Stimulated activated CD4-positive, alpha-beta T cell treated with anti-CD3 and anti-CD28 coated beads, TNF-alpha, amount 100 ng/mL, for 1 hour (primary cell): Measurements from ENCODE around the gene DBET.
"Not testable (repeated sequence)": the region's sequence is repeated elsewhere in the genome, so short reads cannot be mapped to it uniquely, and the experiment has no call there.

Experiments
- DNase-seq, 3 donors: peaks; one replicate each; pipeline ENCODE4 v3.0.0-alpha.2; 2020; ENCODE audit warnings: low read depth in 3 of 3, low spot score in 1 of 3

Gene DBET

DNA sequence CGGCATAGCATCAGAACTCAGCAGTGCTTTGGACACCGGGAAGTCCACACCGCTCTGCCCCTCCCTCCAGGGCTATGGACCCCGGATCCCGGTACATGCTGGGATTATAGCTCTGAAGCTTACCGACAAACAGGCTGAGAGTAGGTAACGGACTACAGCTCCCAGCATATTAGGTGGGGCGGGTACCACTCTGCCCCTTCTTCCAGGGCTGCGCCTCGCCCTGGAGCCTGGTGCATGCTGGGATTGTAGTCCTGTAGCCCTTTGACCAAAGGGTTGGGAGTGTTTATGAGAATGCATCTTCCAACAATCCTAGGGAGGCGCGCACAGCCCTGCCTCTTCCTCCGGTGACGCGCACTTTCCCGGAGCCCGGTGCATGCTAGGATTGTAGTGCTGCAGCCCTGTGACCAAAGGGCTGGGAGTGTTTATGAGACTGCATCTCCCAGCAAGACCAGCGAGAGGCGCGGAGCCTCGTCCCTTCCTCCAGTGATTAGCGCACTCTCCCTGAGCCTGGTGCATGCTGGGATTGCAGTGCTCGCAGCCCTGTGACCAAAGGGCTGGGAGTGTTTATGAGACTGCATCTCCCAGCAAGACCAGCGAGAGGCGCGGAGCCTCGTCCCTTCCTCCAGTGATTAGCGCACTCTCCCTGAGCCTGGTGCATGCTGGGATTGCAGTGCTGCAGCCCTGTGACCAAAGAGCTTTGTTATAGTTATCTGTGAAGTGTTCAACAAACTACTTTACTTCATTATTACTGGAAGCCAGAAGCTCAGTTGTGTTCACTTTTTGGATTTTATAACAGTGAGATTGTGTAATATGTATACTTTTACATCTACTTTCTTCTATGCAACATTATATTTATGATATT, 14.7 kb upstream of the DBET start:
- not testable (repeated sequence) for DNase-seq

DNA sequence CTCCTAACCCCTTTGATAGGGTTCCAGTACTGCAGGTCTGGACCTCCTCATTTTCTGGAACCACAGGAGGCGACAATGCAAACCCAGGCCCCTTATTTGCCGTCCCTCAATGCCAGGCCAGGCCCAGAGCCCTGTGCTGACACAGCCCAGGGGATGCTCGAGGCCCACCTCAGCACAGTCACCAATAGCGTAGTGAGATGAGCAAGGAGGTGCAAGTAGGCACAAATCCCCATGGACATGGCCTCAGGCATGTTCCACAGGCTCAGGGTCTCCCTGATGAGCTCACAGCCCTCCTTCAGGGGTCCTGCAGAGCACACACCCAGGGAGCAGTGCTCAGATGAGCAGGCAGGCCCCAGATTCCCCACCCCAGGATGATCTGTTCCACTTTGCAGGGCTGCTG, 5.3 kb upstream of the DBET start:
- not testable (repeated sequence) for DNase-seq

GRCh38 chr4:190064805-190065204, 503 bp downstream of the DBET start:
- not testable (repeated sequence) for DNase-seq

GRCh38 chr4:190068351-190068750, 4.0 kb downstream of the DBET start:
- not testable (repeated sequence) for DNase-seq

DNA sequence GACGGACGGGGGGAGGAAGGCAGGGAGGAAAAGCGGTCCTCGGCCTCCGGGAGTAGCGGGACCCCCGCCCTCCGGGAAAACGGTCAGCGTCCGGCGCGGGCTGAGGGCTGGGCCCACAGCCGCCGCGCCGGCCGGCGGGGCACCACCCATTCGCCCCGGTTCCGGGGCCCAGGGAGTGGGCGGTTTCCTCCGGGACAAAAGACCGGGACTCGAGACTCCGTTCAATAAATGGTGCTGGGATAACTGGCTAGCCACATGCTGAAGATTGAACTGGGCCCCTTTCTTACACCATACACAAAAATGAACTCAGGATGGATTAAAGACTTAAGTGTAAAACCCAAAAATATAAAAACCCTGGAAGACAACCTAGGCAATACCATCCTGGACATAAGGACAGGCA, 28.8 kb downstream of the DBET start:
- not testable (repeated sequence) for DNase-seq

DNA sequence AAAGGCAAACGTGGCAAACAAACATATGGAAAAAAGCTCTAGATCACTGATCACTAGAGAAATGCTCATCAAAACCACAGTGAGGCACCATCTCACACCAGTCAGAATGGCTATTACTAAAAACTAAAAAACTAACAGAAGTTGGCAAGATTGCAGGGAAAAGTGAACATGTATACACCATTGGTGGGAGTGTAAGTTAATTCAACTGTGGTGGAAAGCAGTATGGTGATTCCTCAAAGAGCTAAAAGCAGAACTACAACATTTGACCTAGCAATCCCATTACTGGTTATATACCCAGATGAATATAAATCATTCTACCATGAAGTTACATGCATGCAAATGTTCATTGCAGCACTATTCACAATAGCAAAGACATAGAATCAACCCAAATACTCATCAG, 29.7 kb downstream of the DBET start:
- not testable (repeated sequence) for DNase-seq

DNA sequence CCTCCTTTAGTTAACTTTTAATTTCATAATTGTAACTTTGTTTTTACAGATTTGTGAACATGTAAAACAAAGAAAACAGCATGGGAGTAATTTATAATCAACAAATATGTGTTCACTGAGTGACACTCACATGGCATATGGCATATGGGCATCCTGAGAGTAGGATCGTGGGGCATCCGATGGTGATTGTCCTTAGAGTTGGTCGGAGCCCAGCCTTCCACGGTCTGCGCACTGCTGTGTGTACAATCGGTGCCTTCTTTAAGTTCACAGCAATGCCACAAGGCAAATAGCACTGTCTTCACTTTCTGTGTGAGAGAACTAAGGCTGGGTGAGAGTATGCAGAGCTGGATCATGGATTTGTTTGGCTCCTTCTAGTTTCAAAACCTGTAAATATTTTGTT, 31.0 kb downstream of the DBET start:
- not testable (repeated sequence) for DNase-seq

GRCh38 chr4:190099605-190100004, 35.3 kb downstream of the DBET start:
- DNase-seq, result not testable (repeated sequence)

DNA sequence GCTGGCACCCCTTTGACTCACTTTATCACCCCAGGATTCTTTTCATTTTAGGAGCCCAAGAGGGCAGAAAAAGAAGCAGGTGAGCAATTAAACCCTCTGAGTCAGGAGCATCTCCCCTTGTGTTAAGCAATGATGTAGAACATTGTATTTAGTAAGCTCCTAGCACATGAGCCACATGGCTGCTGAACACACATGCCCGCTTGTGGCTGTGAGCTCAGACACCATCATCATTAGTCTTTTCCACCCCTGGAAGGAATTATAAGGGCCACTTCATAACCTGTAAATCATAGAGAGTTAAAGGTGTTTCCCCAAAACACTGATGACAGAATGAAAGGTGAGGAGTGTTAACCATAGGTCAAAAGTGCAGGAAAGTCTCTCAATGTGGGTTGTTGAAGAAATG, 37.2 kb downstream of the DBET start:
- DNase-seq, result not testable (repeated sequence)

DNA sequence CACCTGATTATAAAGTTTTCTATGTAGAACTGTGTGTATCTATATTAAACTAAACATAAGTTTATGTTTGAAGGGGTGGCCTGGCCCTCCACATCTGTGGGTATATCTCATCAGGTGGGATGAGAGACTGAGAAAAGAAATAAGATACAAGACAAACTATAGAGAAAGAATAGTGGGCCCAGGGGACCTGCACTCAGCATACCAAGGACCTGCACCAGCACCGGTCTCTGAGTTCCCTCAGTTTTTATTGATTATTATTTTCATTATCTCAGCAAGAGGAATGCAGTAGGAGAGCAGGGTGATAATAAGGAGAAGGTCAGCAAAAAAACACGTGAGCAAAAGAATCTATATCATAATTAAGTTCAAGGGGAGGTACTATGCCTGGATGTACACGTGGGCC, 41.9 kb downstream of the DBET start:
- DNase-seq, result not testable (repeated sequence)

- DNase-seq, result not testable (repeated sequence)
These were observed 42.5 kb downstream of the DBET start for GRCh38 chr4:190106611-190107480.

GRCh38 chr4:190107766-190108485, 43.6 kb downstream of the DBET start:
- not testable (repeated sequence) for DNase-seq

DNA sequence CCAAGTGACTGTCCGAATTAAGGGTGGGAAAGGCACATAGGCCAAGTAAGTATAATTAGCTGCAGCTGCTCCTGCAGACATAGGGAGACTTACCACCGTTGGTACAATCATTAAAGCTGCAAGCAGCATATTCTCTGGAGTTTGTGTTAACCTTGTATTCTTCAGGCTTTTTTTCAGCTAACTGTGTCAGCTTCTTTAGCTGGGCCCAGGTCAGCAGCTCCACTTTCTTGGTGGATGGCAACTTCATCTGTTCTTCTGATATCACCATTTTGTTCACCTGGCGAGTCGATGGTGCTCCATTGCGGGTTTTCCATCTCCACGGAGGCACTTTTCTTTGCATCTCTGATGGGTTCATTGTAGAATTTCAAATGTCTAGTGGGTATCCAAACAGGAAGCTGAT, 44.5 kb downstream of the DBET start:
- not testable (repeated sequence) for DNase-seq

DNA sequence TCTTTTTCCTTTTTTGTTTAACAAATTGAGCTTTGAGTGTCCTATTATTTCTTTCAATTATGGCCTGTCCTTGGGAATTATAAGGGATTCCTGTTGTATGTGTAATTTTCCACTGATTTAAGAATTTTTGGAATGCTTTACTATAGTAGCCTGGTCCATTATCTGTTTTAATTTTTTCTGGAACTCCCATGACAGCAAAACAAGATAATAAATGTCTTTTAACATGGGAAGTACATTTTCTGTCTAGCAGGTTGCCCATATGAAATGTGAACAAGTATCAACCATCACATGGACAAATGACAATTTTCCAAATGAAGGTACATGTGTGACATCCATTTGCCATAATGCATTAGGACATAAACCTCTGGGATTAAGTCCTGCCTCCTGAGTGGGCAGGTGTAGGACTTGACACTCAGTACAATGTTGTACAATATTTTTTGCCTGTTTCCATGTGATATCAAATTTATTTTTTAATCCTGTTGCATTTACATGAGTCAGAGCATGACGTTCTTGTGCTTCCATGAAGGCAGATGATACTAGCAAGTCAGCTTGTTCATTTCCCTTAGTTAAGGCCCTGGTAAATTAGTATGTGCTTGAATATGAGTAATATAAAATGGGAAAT, 45.2 kb downstream of the DBET start:
- not testable (repeated sequence) for DNase-seq

DNA sequence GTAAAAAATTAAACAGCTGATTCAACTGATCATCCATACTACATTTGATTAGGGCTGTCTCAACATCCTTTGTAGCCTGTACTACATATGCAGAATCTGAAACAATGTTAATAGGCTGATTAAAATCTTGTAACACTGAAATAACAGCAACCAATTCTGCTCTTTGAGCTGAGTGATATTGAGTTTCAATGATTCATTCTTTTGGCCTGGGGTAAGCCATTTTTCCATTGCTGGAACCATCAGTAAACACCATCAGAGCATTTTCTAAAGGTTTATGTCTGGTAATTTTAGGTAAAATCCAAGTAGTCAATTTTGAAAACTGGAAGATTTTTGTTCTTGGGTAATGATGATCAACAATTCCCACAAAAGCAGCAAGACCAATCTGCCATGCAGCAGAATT, 45.7 kb downstream of the DBET start:
- not testable (repeated sequence) for DNase-seq

DNA sequence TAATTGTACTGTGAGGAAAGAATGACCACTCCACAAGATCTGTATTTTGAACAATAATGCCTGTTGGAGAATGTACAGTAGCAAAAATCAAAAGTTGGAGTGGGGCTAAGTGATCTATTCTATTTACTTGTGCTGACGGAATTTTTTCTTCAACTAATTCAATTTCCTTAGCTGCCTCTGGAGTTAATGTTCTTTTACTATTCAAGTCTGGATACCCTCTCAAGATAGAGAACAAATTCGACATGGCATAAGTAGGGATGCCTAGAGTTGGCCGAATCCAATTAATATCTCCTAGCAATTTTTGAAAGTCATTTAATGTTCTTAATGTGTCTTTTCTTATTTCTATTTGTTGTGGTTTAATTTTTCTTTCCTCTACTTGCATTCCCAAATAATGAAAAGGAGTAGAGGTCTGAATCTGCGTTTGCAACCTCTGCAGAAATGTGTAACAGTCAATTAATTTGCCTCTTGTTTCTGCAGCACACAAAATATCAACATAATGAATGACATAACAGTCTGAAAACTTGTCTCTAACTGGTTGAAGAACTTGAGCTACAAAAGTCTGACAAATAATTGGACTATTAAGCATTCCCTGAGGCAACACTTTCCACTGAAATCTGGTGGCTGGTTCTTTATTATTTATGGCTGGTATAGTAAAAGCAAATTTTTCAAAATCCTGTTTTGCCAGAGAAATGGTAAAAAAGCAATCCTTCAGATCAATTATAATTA, 46.4 kb downstream of the DBET start:
- DNase-seq, result not testable (repeated sequence)

- DNase-seq, result not testable (repeated sequence)
These were observed 48.6 kb downstream of the DBET start for GRCh38 chr4:190112879-190113278.

DNA sequence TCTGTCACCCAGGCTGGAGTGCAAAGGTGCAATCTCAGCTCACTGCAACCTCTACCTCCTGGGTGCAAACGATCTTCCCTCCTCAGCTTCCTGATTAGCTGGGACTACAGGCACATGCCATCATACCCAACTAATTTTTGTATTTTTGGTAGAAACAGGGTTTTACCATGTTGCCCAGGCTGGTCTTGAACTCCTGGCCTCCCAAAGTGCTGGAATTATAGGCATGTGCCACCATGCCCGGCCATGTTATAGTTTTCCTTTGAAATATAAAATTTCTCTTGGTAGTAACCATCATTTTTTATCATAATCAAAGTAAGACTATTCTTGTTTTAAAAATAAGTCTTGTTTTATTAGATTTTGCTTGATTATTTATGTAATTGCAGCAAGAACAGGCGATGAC, 50.7 kb downstream of the DBET start:
- DNase-seq, result not testable (repeated sequence)
